Activated B cell treated with CpG ODN at 0.5 μM for 24 hours (primary cell): ENCODE measurements around the gene SPX. TPM values are rescaled to one million over a fixed set of nuclear protein-coding genes. Genes with fewer than 3 reads are reported as not detected.

Source experiments
- ATAC-seq: fragments of 200-7000 bp; cut with Tn5 transposase; one replicate; pipeline ENCODE4 v1.10.0; 2021; ENCODE audit warnings: low read depth, mild to moderate bottlenecking, moderate library complexity
- CTCF ChIA-PET: fragments of 350-600 bp; sonication (Branson Sonifier 250); formaldehyde crosslinking; loops from one replicate; lab custom pipeline; 2021; ENCODE audit warnings: antibody characterized with exemption; lab: Charles Lee
- POLR2A ChIA-PET: fragments of 350-600 bp; sonication (Branson Sonifier 250); formaldehyde crosslinking; loops from one replicate; lab custom pipeline; 2021; ENCODE audit warnings: antibody characterized with exemption; lab: Charles Lee
- DNase-seq: peaks from one replicate; pipeline ENCODE4 v3.0.0; 2022
- H3K27ac Mint-ChIP-seq: one replicate; pipeline ENCODE4 v1.8.0; 2020; ENCODE audit warnings: mixed read lengths
- H3K27me3 Mint-ChIP-seq: one replicate; pipeline ENCODE4 v1.8.0; 2021; ENCODE audit warnings: mixed read lengths
- H3K36me3 Mint-ChIP-seq: one replicate; pipeline ENCODE4 v1.8.0; 2021; ENCODE audit warnings: low read depth, mixed read lengths
- H3K4me1 Mint-ChIP-seq: one replicate; pipeline ENCODE4 v1.8.0; 2021; ENCODE audit warnings: mixed read lengths
- H3K4me3 Mint-ChIP-seq: one replicate; pipeline ENCODE4 v1.8.0; 2020; ENCODE audit warnings: mild to moderate bottlenecking, mixed read lengths
- H3K9me3 Mint-ChIP-seq: one replicate; pipeline ENCODE4 v1.8.0; 2020; ENCODE audit warnings: mixed read lengths
- CTCF ChIP-seq: fragments of 200-600 bp; IDR thresholded peaks from one replicate; pipeline ENCODE4 v1.8.0; 2022; ENCODE audit warnings: antibody characterized with exemption, mild to moderate bottlenecking
- intact Hi-C: fragments of 100-400 bp; cut with micrococcal nuclease; formaldehyde crosslinking; loops from one replicate; pipeline ENCODE4 v1.15.1; 2024
- total RNA-seq: library from RNA; stranded (reverse); gene quantifications from 2 replicates; pipeline ENCODE4 v1.2.3, GENCODE V29; 2022

The SPX gene
- total RNA-seq, 1 donor from 2014 or later: 0.18 TPM

DNA sequence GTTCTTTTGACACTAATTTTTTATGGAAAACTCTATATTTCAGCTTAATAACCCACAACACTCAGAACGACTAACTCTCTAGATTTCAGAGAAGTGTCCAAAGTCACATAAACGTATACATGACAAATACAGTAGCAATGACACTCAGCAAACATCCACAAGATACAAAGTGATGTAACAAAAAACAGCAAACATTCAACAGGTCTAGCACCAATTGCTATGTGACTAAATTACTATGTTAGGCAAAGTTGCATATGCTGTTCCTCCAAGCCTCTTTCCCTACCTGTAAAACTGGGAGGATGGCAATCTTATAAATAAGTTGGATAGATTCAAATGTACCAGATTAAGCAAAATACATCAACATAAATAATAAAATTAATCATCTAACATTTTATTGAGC is 26.3 kb upstream of the SPX start:
- ATAC-seq (no peak), DNase-seq (no peak)
- no peak for TF ChIP-seq CTCF
- ChIA-PET CTCF (no interaction called here), POLR2A (no interaction called here)
- peaks cover 45% of the 10 kb centered on the region for H3K36me3 Mint-ChIP-seq
- H3K4me3 Mint-ChIP-seq: no peak overlapping the region
- no peaks in the 10 kb centered on the region for H3K27me3 Mint-ChIP-seq
- H3K4me1 Mint-ChIP-seq: peaks cover 33% of the 10 kb centered on the region
- intact Hi-C loops: loop anchor here (2.0 to 5.0 kb wide), 3 partner anchors 15 to 1128 kb away; partner anchors contain the start of genes C2CD5 and ETNK1
- no peak overlapping the region for H3K27ac Mint-ChIP-seq
- H3K9me3 Mint-ChIP-seq: no peaks in the 10 kb centered on the region

DNA sequence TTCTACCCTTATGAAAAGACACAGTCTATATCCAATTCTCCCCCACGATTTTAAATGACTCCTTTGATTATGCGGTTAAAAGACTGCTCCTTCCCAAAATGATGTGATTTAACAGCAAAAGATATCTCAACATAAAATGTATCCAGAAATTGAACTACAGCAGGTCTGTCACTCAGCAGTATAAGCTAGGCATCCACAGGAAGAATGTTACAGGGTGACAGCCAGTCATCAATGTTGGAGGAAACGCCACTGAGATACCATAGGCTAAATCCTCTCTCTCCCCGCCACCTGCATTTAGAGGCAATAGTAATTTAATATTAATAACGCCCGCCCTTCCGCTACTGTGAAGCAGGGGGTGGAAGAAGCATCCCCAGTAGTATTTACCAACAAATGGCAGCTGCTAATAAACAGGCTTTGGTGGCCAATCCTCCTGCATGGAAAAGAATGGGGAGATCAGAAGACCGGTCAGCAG is 25.3 kb upstream of the SPX start:
- H3K4me1 Mint-ChIP-seq: peaks cover 39% of the 10 kb centered on the region
- H3K4me3 Mint-ChIP-seq: no peak overlapping the region
- no peak overlapping the region for H3K27ac Mint-ChIP-seq
- DNase-seq (no peak), ATAC-seq (peak; percentile 1)
- no peaks in the 10 kb centered on the region for H3K27me3 Mint-ChIP-seq
- no peak for TF ChIP-seq CTCF
- H3K36me3 Mint-ChIP-seq: peaks cover 35% of the 10 kb centered on the region
- intact Hi-C loops: loop anchor here (1.0 to 5.0 kb wide), 9 partner anchors 8 to 1126 kb away; partner anchors contain the start of genes C2CD5, CMAS, ETNK1 and LDHB
- CTCF ChIA-PET: interaction anchor here (1.1 kb wide), 1 partner anchor 176 kb away, joined by 3 read pairs; no protein-coding TSS in a partner anchor
- POLR2A ChIA-PET: interaction anchor here (0.9 to 2.7 kb wide), 9 partner anchors 9 to 1043 kb away, joined by 3 to 36 read pairs (median 6); partner anchors contain the start of genes C2CD5, LDHB and PYROXD1
- no peaks in the 10 kb centered on the region for H3K9me3 Mint-ChIP-seq

DNA sequence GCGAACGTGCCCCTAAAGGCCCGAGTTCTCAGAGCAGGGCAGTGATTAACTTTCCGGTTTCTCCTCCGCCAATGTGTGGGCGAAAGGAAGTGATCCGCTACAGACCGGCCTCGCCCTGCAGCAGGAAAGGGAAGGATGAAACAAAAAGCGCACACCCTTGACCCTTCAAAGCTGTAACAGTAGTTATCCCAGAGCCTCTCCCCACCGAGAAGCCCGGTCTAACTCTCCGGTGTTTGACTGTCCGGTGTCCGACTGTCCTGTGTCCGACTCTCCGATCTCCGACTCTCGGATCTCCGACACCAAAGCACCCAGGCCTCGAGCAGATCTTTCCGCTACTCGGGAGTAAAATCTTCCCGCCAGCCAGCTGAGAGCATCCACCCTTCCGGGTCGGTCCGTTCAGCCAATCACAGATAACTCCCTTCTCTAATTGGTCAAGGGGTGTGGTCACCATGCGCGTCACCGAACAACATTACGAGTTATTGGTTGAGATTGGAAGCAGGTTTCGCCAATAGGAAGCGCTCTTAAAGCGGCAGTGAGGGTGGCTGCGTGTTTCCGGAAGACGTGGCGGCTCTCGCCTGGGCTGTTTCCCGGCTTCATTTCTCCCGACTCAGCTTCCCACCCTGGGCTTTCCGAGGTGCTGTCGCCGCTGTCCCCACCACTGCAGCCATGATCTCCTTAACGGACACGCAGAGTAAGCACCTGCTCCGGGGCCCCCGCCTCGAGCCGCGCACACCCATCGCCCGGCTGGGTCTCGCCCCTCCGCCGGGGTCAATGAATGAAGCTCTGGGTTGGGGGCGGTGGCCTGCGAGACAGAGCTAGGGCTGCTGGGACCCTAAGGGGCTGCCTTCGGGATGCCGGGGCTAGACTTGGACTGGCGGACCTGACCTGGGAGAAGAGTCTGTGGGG is 24.6 kb upstream of the SPX start, which contains the start of the genes GOLT1B and RECQL:
TSS of gene GOLT1B (plus strand) at position 532 of the 906 bp plus-strand sequence. CDS start at position 667, 135 bp downstream.
TSS of gene RECQL (minus strand) at position 378 of the 906 bp plus-strand sequence. CDS start 2,065 bp downstream, outside the sequence.
- intact Hi-C loops: loop anchor here (1.0 to 5.0 kb wide), 9 partner anchors 8 to 1126 kb away; partner anchors contain the start of genes C2CD5, CMAS, ETNK1 and LDHB
- H3K4me3 Mint-ChIP-seq: no peak within 1 kb of the TSS
- ATAC-seq: peak; percentile 95
- H3K9me3 Mint-ChIP-seq: no peaks in the 10 kb centered on the region
- peaks cover 30% of the 10 kb centered on the region for H3K36me3 Mint-ChIP-seq
- H3K4me1 Mint-ChIP-seq: peaks cover 41% of the 10 kb centered on the region
- no peaks in the 10 kb centered on the region for H3K27me3 Mint-ChIP-seq
- no peak within 1 kb of the TSS for H3K27ac Mint-ChIP-seq
- CTCF ChIA-PET: interaction anchor here (1.1 kb wide), 2 partner anchors 175 to 179 kb away, joined by 3 to 4 read pairs; no protein-coding TSS in a partner anchor
- TF ChIP-seq CTCF: no peak
- peak; percentile 71 for DNase-seq
- POLR2A ChIA-PET: interaction anchor here (0.8 to 2.7 kb wide), 10 partner anchors 8 to 1043 kb away, joined by 3 to 36 read pairs (median 6); partner anchors contain the start of genes C2CD5, LDHB and PYROXD1

DNA sequence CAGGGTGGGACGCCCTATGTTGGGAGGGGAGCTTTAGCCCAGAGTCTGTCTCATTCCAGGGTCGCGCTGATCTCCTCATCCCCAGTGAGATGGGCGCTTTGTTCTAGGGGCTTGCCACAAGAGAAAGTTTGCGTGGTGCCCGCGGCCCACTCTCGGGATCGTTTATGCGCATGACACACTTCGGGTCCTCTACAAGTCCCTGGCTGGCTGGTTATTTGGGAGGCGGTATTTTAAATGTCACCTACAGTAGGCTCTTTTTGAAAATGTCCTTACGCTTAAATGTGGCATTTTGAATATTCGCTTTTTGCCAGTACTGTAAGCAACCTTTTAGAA is 24.0 kb upstream of the SPX start:
- ATAC-seq: no peak
- CTCF ChIA-PET: interaction anchor here (1.1 kb wide), 2 partner anchors 174 to 178 kb away, joined by 3 to 4 read pairs; no protein-coding TSS in a partner anchor
- H3K36me3 Mint-ChIP-seq: peaks cover 24% of the 10 kb centered on the region
- no peak overlapping the region for H3K27ac Mint-ChIP-seq
- H3K4me1 Mint-ChIP-seq: peaks cover 41% of the 10 kb centered on the region
- no peaks in the 10 kb centered on the region for H3K9me3 Mint-ChIP-seq
- POLR2A ChIA-PET: interaction anchor here (1.1 to 2.7 kb wide), 6 partner anchors 26 to 1042 kb away, joined by 4 to 36 read pairs (median 14); partner anchors contain the start of genes C2CD5, LDHB and PYROXD1
- intact Hi-C loops: loop anchor here (5.0 kb wide), 1 partner anchor 1125 kb away; the partner anchor contains the start of gene ETNK1
- TF ChIP-seq CTCF: no peak
- no peak overlapping the region for H3K4me3 Mint-ChIP-seq
- DNase-seq: no peak
- no peaks in the 10 kb centered on the region for H3K27me3 Mint-ChIP-seq
